B cell (primary cell): ENCODE measurements around the gene AFDN.

ENCODE experiments used
- EZH2 ChIP-seq: IDR thresholded peaks from 2 replicates; pipeline ENCODE4 v1.6.1; 2012; ENCODE audit warnings: borderline replicate concordance, low read depth, mild to moderate bottlenecking, moderate library complexity, low read length; ENCODE audit not compliant: insufficient read depth, poor library complexity, severe bottlenecking
- TF ChIP-seq, protein P1 (sequence below): fragments of 200-600 bp; IDR thresholded peaks from one replicate; pipeline ENCODE4 v1.8.0; 2022; ENCODE audit warnings: antibody characterized with exemption, mild to moderate bottlenecking

DNA sequence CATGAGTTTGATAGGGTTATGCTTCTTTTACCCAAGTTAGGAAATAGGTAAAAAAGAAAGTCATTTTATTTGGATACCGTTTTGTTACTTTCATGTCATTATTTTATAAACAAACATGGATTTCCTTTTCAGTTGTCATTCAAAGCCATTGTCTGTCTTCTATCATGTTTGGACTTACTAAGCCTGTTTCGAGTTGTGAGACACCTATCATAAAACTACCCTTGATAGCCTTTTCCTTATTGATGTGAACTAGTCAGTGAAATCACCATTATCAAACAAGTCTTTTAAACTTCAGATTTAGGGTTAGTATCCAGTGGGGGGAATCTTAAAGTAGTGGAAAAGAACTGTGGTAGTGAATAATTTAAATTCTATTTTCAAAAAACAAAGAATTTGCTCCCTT is 85.8 kb downstream of the AFDN start:
- TF ChIP-seq, protein P1, sequence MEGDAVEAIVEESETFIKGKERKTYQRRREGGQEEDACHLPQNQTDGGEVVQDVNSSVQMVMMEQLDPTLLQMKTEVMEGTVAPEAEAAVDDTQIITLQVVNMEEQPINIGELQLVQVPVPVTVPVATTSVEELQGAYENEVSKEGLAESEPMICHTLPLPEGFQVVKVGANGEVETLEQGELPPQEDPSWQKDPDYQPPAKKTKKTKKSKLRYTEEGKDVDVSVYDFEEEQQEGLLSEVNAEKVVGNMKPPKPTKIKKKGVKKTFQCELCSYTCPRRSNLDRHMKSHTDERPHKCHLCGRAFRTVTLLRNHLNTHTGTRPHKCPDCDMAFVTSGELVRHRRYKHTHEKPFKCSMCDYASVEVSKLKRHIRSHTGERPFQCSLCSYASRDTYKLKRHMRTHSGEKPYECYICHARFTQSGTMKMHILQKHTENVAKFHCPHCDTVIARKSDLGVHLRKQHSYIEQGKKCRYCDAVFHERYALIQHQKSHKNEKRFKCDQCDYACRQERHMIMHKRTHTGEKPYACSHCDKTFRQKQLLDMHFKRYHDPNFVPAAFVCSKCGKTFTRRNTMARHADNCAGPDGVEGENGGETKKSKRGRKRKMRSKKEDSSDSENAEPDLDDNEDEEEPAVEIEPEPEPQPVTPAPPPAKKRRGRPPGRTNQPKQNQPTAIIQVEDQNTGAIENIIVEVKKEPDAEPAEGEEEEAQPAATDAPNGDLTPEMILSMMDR, result no peak
- TF ChIP-seq EZH2, result no peak
